ENCODE results near the gene VAV2. TPM values are rescaled to one million over a fixed set of nuclear protein-coding genes. Genes with fewer than 3 reads are reported as not detected.

VAV2 gene, protein sequence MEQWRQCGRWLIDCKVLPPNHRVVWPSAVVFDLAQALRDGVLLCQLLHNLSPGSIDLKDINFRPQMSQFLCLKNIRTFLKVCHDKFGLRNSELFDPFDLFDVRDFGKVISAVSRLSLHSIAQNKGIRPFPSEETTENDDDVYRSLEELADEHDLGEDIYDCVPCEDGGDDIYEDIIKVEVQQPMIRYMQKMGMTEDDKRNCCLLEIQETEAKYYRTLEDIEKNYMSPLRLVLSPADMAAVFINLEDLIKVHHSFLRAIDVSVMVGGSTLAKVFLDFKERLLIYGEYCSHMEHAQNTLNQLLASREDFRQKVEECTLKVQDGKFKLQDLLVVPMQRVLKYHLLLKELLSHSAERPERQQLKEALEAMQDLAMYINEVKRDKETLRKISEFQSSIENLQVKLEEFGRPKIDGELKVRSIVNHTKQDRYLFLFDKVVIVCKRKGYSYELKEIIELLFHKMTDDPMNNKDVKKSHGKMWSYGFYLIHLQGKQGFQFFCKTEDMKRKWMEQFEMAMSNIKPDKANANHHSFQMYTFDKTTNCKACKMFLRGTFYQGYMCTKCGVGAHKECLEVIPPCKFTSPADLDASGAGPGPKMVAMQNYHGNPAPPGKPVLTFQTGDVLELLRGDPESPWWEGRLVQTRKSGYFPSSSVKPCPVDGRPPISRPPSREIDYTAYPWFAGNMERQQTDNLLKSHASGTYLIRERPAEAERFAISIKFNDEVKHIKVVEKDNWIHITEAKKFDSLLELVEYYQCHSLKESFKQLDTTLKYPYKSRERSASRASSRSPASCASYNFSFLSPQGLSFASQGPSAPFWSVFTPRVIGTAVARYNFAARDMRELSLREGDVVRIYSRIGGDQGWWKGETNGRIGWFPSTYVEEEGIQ
- polyA plus RNA-seq (2013, experiment 1 of 2), result 24.3 TPM
- polyA plus RNA-seq (2013, experiment 2 of 2), result 20.0 TPM

DNA sequence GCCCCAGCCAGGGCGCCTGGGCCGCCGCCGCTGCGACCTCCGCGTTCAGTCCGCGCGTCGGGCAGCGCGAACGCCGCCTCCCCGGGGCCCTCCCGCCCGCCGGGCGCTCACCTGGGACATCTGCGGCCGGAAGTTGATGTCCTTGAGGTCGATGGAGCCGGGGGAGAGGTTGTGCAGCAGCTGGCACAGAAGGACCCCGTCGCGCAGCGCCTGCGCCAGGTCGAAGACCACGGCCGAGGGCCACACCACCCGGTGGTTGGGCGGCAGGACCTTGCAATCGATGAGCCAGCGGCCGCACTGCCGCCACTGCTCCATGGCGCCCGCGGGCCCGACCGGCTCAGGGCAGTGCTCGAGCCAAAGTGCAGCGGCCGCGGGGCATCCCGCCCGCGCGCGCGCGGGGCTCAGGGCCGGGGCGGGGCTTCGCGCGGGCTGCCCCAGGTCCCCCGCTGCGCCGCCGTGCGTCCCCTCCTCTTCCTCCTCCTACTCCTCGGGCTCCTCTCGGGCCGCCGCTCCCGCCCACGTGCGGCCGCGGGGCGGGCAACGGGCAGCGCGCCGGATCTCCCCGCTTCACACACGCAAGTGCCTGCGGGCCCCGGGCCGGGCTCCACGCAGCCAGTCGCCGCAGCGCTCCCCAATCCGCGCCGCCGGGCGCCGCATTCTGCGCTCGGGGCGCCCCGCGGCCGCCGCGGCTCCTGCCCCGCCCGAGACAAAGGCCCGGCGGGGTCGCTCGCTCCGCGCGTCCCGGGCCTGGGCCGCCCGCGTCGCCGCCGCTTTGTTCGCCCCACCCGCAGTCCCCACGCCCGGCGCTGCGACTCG is at the start of gene VAV2:
VAV2 (minus strand) TSS at position 361 of the 816 bp plus-strand sequence; CDS start at position 315, 46 bp downstream.
- peaks cover 23% of the 10 kb centered on the region for H3K4me1 ChIP-seq (ENCODE audit: control insufficient read depth, insufficient read depth, low read length, poor library complexity, severe bottlenecking)
- no peaks in the 10 kb centered on the region for H3K9me3 ChIP-seq (ENCODE audit: control insufficient read depth, low read length)
- WGBS, 2 experiments (ENCODE audit: insufficient coverage in 2 of 2), result 0% methylated on average over 90 to 104 of the region's 124 CpGs
- peak within 1 kb of the TSS; percentile 80 for H3K27ac ChIP-seq (ENCODE audit: low read depth, low read length, severe bottlenecking)
- H3K36me3 ChIP-seq (ENCODE audit: control insufficient read depth, insufficient read depth, low read length), result no peaks in the 10 kb centered on the region
- peak within 1 kb of the TSS; percentile 69 for H3K4me3 ChIP-seq (ENCODE audit: extremely low read depth, insufficient read depth, low read length, poor library complexity, severe bottlenecking)

DNA sequence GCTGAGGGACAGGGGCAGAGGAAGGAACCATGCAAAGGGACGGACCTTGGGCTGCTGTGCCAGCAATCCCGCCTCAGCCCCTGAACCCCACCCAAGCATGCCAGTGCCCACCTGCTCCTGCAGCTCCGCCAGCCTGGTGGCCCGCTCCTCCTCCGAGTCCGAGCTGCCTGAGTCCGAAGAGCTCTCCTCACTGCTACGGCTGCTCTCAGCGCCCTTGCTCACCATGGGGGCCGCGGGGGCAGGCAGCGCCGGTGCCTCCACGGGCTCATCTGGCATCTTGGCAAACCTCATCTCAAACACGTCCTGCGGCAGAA is 49.5 kb upstream of the VAV2 start:
- peaks cover 92% of the 10 kb centered on the region for H3K36me3 ChIP-seq (ENCODE audit: control insufficient read depth, insufficient read depth, low read length)
- no peak overlapping the region for H3K27ac ChIP-seq (ENCODE audit: low read depth, low read length, severe bottlenecking)
- no peak overlapping the region for H3K4me3 ChIP-seq (ENCODE audit: extremely low read depth, insufficient read depth, low read length, poor library complexity, severe bottlenecking)
- H3K4me1 ChIP-seq (ENCODE audit: control insufficient read depth, insufficient read depth, low read length, poor library complexity, severe bottlenecking), result no peaks in the 10 kb centered on the region
- H3K9me3 ChIP-seq (ENCODE audit: control insufficient read depth, low read length), result no peaks in the 10 kb centered on the region
- WGBS, 2 experiments (ENCODE audit: insufficient coverage in 2 of 2), result 98 to 99% methylated on average over 9 to 16 of the region's 16 CpGs

DNA sequence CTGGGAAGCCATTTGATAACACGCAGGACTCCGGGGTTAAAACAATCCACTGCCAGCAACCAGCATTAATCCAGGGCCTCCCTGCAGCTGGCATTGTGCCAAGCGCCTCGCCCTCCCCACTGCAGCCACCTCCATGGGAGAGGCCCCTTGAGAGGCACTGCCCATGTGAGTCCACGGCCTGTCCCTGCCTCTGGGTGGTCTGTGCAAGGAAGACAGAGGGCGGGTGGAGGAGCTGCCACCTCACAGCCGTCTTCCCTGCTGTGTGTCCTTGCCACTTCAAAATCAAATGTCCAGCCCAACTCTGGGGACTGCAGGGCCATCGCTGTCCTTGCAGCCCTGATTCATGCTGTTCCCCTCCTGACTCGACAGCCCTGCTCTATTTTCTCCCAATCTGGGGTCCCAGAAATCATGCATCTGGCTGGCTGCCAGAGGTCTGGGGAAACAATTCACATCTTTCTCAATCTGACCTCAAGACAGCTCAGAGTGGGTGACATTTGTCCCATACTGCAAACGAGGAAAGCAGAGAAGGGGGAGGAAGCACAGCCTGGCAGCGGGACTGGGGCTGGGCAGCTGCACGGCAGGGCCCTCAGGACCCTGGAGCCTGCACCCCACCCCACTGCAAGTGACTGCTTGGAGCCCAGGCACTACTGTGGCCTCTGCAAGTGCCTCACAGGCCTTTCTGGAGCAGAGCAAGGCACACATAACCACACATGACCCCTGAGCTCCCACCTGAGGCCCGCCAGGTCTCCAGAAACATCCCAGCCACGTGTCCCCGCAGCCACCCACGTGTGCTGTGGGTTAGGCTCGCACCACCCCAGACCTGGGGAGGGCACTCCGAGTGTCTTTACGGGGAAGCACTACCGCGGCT is 48.9 kb upstream of the VAV2 start:
- Histone ChIP-seq H3K9me3 (ENCODE audit: control insufficient read depth, low read length) (no peaks in the 10 kb centered on the region), H3K36me3 (ENCODE audit: control insufficient read depth, insufficient read depth, low read length) (peaks cover 94% of the 10 kb centered on the region), H3K27ac (ENCODE audit: low read depth, low read length, severe bottlenecking) (no peak overlapping the region), H3K4me3 (ENCODE audit: extremely low read depth, insufficient read depth, low read length, poor library complexity, severe bottlenecking) (no peak overlapping the region), H3K4me1 (ENCODE audit: control insufficient read depth, insufficient read depth, low read length, poor library complexity, severe bottlenecking) (no peaks in the 10 kb centered on the region)
- WGBS, 2 experiments (ENCODE audit: insufficient coverage in 2 of 2), result 92 to 98% methylated on average over 19 to 21 of the region's 21 CpGs

DNA sequence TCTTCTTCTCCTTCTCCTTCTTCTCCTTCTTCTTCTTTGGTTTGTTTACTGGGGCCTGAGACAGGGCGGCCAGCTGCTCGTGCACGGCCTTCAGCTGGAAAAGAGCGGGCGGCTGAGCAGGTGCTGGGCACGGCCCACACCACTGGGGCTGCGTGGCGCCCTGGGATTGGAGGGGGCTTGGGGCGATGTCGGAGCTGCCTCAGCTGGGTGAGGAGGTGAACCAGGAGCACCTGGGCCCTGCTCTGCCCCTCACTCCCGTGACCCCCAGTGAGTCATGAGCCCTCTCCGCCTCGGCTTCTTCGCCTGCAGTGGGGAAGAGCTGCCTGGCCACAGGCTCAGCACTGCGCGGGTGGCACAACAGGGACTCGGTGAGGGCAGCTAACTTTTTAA is 48.0 kb upstream of the VAV2 start:
- Histone ChIP-seq H3K27ac (ENCODE audit: low read depth, low read length, severe bottlenecking) (no peak overlapping the region), H3K9me3 (ENCODE audit: control insufficient read depth, low read length) (no peaks in the 10 kb centered on the region), H3K4me1 (ENCODE audit: control insufficient read depth, insufficient read depth, low read length, poor library complexity, severe bottlenecking) (no peaks in the 10 kb centered on the region), H3K4me3 (ENCODE audit: extremely low read depth, insufficient read depth, low read length, poor library complexity, severe bottlenecking) (no peak overlapping the region), H3K36me3 (ENCODE audit: control insufficient read depth, insufficient read depth, low read length) (peaks cover 93% of the 10 kb centered on the region)
- 98 to 99% methylated on average over 12 to 17 of the region's 17 CpGs for WGBS, 2 experiments (ENCODE audit: insufficient coverage in 2 of 2)

DNA sequence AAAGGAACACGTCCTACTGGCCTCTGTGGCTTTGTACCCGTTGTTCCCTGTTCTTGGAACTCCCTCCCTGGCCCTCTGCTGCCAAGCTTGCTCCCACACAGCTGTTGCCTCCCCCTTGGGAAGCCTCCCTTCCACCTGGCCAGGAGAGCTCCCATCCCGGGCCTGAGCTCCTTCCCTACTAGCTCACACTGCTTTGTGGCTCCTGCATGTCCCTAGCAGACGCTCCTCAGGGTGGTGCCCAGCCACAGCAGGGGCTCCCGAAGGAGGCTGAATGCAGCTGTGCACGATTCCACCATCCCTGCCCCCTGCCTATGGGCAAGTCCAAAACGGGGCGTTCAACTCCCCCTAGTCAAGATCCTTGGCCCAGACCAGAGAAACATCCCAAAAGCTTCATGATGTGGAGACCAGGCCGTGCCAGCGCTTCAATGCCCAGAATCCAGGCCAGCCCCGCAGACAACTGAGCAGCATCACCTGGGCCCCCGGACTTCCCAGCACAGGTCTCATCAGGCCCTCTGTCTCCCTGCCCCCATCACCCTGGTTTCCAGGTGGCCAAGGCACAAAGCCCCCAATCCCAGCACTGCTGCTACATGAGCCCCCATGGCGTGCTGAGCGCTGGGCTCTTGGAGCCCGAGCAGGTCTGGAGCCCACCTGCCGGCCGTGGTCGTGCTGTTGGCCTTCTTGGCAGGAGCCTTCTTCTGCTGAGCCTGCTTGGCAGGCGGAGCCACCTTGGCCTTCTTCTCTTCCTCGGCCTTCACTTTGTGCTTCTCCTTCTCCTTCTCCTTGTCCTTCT is 47.5 kb upstream of the VAV2 start:
- 96% methylated on average over 19 to 20 of the region's 20 CpGs for WGBS, 2 experiments (ENCODE audit: insufficient coverage in 2 of 2)
- H3K4me3 ChIP-seq (ENCODE audit: extremely low read depth, insufficient read depth, low read length, poor library complexity, severe bottlenecking), result no peak overlapping the region
- no peaks in the 10 kb centered on the region for H3K4me1 ChIP-seq (ENCODE audit: control insufficient read depth, insufficient read depth, low read length, poor library complexity, severe bottlenecking)
- no peaks in the 10 kb centered on the region for H3K9me3 ChIP-seq (ENCODE audit: control insufficient read depth, low read length)
- peaks cover 93% of the 10 kb centered on the region for H3K36me3 ChIP-seq (ENCODE audit: control insufficient read depth, insufficient read depth, low read length)
- no peak overlapping the region for H3K27ac ChIP-seq (ENCODE audit: low read depth, low read length, severe bottlenecking)

DNA sequence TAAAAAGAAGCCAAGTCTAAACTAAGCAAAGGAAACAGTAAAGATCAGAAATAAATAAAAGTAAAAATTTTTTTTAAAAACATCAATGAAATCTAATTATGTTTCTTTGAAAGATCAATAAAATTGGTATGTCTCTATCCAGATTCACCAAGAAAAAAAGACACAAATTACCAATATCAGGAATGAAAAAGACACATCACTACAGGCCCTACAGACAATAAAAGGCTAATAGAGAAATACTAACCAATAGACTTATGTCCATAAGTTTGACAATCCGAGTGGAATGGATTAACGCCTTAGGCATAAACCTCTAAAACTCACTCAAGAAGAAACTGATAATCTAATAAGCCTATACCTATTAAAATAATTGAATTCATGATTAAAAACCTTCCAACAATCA is 45.5 kb upstream of the VAV2 start:
- H3K4me1 ChIP-seq (ENCODE audit: control insufficient read depth, insufficient read depth, low read length, poor library complexity, severe bottlenecking), result no peaks in the 10 kb centered on the region
- no CpG with 5 or more reads among the region's 2 CpGs for WGBS, 2 experiments (ENCODE audit: insufficient coverage in 2 of 2)
- H3K27ac ChIP-seq (ENCODE audit: low read depth, low read length, severe bottlenecking), result no peak overlapping the region
- no peak overlapping the region for H3K4me3 ChIP-seq (ENCODE audit: extremely low read depth, insufficient read depth, low read length, poor library complexity, severe bottlenecking)
- H3K9me3 ChIP-seq (ENCODE audit: control insufficient read depth, low read length), result no peaks in the 10 kb centered on the region
- peaks cover 96% of the 10 kb centered on the region for H3K36me3 ChIP-seq (ENCODE audit: control insufficient read depth, insufficient read depth, low read length)

DNA sequence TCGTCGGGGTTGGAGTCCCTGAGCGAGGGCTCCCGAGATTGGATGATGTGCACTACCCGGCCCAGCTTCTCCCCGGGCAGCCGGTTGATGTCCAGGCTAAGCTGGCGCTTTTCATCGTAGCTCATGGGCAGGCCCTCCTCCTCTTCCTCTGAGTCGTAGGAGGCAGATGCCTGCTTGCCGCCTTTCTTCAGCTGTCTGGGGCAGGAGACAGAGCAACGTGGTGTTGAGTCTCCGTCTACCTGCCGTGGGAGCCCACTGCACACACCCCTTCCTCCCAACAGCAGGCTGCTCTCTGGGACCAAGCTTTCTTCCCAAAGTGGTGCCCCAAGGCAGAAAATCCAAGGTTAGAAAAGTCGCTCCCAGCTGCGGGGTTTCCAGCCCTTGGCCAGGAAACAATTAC is 44.0 kb upstream of the VAV2 start:
- H3K4me3 ChIP-seq (ENCODE audit: extremely low read depth, insufficient read depth, low read length, poor library complexity, severe bottlenecking), result no peak overlapping the region
- no peaks in the 10 kb centered on the region for H3K4me1 ChIP-seq (ENCODE audit: control insufficient read depth, insufficient read depth, low read length, poor library complexity, severe bottlenecking)
- H3K27ac ChIP-seq (ENCODE audit: low read depth, low read length, severe bottlenecking), result no peak overlapping the region
- H3K36me3 ChIP-seq (ENCODE audit: control insufficient read depth, insufficient read depth, low read length), result peaks cover 98% of the 10 kb centered on the region
- H3K9me3 ChIP-seq (ENCODE audit: control insufficient read depth, low read length), result no peaks in the 10 kb centered on the region
- 96 to 97% methylated on average over 14 of the region's 16 CpGs for WGBS, 2 experiments (ENCODE audit: insufficient coverage in 2 of 2)

DNA sequence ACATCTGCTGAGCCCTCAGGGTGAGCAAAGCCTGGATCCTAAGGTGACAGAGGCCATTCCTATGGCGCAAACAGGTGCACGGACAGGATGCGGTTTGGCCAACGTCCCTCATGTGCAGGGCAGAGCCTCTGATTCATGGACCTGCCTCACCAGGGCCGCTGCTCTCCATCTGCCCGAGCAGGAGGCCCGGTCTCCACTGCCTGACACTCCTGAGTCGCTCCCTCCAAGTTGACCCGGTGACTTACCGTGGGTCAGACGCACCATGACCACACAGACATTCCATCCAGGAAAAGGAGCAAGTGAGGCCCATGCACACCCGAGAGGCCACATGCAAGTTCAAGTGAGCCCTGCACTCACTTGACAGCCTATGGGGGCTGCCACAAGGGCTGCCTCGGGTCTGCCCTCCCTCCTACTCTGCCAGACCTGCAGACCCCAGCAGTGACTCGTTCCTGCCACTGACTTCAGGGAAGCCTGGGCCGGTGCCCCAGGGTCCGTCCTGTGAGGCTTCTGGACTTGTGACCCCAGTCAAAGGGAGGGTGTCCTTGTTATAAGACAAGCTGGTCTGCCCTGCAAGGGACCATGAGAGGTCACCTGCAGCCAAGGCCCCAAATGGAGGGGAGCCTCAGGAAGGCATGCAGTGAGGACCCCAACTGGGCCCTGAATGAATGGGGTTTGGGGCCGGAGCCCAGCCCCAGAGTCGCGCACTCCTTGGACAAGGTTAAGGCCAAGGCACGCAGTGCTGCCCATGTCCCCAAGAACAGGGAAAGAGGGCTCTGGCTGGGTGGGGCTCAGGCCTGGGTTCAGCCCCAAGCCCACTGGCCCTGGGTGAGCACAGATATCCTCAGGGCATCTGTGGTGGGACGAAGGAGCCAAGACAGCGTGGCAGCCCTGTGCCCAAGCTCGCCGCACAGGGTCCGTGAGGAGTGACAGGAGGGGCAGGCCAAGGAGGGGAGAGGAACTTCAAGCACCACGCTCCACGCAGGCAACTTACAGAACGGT is 43.2 kb upstream of the VAV2 start:
- H3K4me1 ChIP-seq (ENCODE audit: control insufficient read depth, insufficient read depth, low read length, poor library complexity, severe bottlenecking), result no peaks in the 10 kb centered on the region
- H3K4me3 ChIP-seq (ENCODE audit: extremely low read depth, insufficient read depth, low read length, poor library complexity, severe bottlenecking), result no peak overlapping the region
- 96 to 97% methylated on average over 24 to 28 of the region's 28 CpGs for WGBS, 2 experiments (ENCODE audit: insufficient coverage in 2 of 2)
- H3K27ac ChIP-seq (ENCODE audit: low read depth, low read length, severe bottlenecking), result no peak overlapping the region
- H3K36me3 ChIP-seq (ENCODE audit: control insufficient read depth, insufficient read depth, low read length), result peaks cover 98% of the 10 kb centered on the region
- H3K9me3 ChIP-seq (ENCODE audit: control insufficient read depth, low read length), result no peaks in the 10 kb centered on the region

All from mesodermal cell (in vitro differentiated cells).